H1 (cell line): ENCODE measurements around the gene HMX1. TPM values are rescaled to one million over a fixed set of nuclear protein-coding genes. Genes with fewer than 3 reads are reported as not detected.

Experiments
- BACH1 ChIP-seq: IDR thresholded peaks from 2 replicates; pipeline ENCODE4 v1.6.1; 2012; ENCODE audit warnings: low read length, improper control_type of control experiment
- CHD7 ChIP-seq: fragments of 300-600 bp; sonication (generic); IDR thresholded peaks from 2 replicates; pipeline ENCODE4 v1.7.1; 2012; ENCODE audit warnings: low read length, moderate library complexity, mild to moderate bottlenecking, inconsistent platforms; ENCODE audit not compliant: insufficient replicate concordance
- FOSL1 ChIP-seq: IDR thresholded peaks from 2 replicates; pipeline ENCODE4 v1.6.1; 2011; ENCODE audit warnings: mild to moderate bottlenecking, low read depth, low read length, moderate library complexity; ENCODE audit not compliant: insufficient read depth
- HDAC2 ChIP-seq, 2 experiments: fragments of 300-600 bp in 1 of 2; sonication (generic) in 1 of 2; IDR thresholded peaks; 2 replicates each; pipeline ENCODE4 v1.6.1; 2011 to 2012; ENCODE audit warnings: low read depth in 2 of 2, low read length in 2 of 2, mild to moderate bottlenecking in 2 of 2, moderate library complexity in 2 of 2, borderline replicate concordance in 1 of 2, inconsistent platforms in 1 of 2
- JUN ChIP-seq: IDR thresholded peaks from 2 replicates; pipeline ENCODE4 v1.6.1; 2011; ENCODE audit warnings: low read depth, mild to moderate bottlenecking, improper control_type of control experiment, low read length
- SAP30 ChIP-seq: fragments of 300-600 bp; sonication (generic); IDR thresholded peaks from 2 replicates; pipeline ENCODE4 v1.7.1; 2012; ENCODE audit warnings: low read length, moderate library complexity, mild to moderate bottlenecking, inconsistent platforms; ENCODE audit not compliant: insufficient read depth, insufficient replicate concordance
- SP2 ChIP-seq: IDR thresholded peaks from 2 replicates; pipeline ENCODE4 v1.6.1; 2012; ENCODE audit warnings: mild to moderate bottlenecking, low read length, inconsistent platforms
- polyA plus RNA-seq, 7 experiments: library from polyadenylated mRNA; depleted of rRNA in 3 of 7; stranded (reverse) in 5 of 7; unstranded in 2 of 7; fragments of >200 nt in 5 of 7; fragments of 200-250 nt in 2 of 7; gene quantifications; 1 replicate in 5 of 7; 2 replicates in 1 of 7; 4 replicates in 1 of 7; pipeline versions ENCODE4 v1.2.1 to v1.2.3, GENCODE V29; 2011 to 2013; ENCODE audit warnings: missing spikeins in 2 of 7, mixed read lengths in 2 of 7
- total RNA-seq: library from RNA; stranded (reverse); fragmentation: NEBNext Ultra II Directional; extraction: Animal tissue kit (Norgen Biotek cat#: 25700); gene quantifications from 2 replicates; pipeline ENCODE4 v1.2.1, GENCODE V29; 2021

HMX1 gene
- total and polyA plus RNA-seq, 2 of the 8 experiments (the other 6 are each of a cell fraction or from before 2014, with no cell fraction given) = 0.26 TPM; not detected in 1

- no peak for TF ChIP-seq CHD7
- TF ChIP-seq SP2 = no peak
- TF ChIP-seq JUN = no peak
- no peak for TF ChIP-seq HDAC2 (IDR thresholded peaks at IDR 0.05; ENCODE audit: borderline replicate concordance in 1 of 2, low read depth in 2 of 2, low read length in 2 of 2)
- no peak for TF ChIP-seq SAP30
- no peak for TF ChIP-seq BACH1
- TF ChIP-seq FOSL1 = no peak
Observed at GRCh38 chr4:8844976-8845690, 26.5 kb downstream of the HMX1 start (continued).
